ENCODE measurements around the gene TMEM178B. TPM values are rescaled to one million over a fixed set of nuclear protein-coding genes. Genes with fewer than 3 reads are reported as not detected.

Gene TMEM178B
- total and polyA plus RNA-seq, 7 donors, result 0.13 to 4.8 (median 1.6) TPM

DNA sequence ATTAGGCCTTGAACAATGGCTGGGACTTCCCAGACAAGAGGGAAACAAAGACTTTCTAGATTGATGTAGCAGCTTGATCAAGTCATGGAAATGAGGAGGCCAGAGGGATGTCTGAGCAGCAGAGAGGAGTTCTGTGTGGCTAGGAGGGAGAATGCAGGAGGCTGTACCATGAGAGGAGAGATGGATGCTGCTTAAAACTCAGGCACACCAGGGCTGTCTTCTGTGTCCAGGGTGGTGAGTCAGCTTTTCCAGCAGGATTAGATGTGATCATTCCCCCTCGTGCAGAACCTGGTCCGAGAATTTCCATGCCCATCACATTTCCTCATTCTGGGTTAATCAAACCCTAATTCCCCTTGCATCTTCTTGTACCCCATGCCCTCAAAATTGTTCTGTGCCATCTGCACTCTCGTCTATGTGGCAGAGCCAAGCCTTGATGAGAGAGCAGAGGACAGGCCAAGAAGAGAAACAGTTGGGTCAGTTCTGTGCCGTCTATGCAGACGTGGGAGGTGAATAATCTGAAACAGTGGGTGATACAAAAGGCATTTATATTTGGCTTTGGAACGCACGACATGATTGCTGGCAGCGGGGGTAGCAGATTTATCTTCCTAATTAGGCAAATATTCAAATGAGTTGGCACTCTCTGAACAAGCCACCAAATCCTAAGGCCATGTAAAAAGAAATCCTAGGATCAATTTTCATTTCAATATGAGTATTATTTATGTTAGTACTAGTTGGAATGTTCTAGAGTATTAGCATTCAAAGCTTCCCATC lies 160.7 kb downstream of the TMEM178B start:
- H3K27me3 ChIP-seq (ENCODE audit: insufficient read depth in 3 of 3, low read length in 2 of 3), result no peaks in the 10 kb centered on the region
- H3K36me3 ChIP-seq (ENCODE audit: insufficient read depth in 1 of 2, low read depth in 1 of 2), result no peaks in the 10 kb centered on the region
- TF ChIP-seq, protein P1, sequence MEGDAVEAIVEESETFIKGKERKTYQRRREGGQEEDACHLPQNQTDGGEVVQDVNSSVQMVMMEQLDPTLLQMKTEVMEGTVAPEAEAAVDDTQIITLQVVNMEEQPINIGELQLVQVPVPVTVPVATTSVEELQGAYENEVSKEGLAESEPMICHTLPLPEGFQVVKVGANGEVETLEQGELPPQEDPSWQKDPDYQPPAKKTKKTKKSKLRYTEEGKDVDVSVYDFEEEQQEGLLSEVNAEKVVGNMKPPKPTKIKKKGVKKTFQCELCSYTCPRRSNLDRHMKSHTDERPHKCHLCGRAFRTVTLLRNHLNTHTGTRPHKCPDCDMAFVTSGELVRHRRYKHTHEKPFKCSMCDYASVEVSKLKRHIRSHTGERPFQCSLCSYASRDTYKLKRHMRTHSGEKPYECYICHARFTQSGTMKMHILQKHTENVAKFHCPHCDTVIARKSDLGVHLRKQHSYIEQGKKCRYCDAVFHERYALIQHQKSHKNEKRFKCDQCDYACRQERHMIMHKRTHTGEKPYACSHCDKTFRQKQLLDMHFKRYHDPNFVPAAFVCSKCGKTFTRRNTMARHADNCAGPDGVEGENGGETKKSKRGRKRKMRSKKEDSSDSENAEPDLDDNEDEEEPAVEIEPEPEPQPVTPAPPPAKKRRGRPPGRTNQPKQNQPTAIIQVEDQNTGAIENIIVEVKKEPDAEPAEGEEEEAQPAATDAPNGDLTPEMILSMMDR (IDR thresholded peaks at IDR 0.05), result no peak
- H3K4me3 ChIP-seq, result no peak overlapping the region
- ATAC-seq (no peak), DNase-seq (no peak)
- H3K27ac ChIP-seq, result no peak overlapping the region
- no peaks in the 10 kb centered on the region for H3K9me3 ChIP-seq
- intact Hi-C loops (cut with DNase I), result no loop called here
- WGBS, 3 donors, result 72 to 77% (median 76%) methylated on average over 8 of the region's 8 CpGs
- no peaks in the 10 kb centered on the region for H3K4me1 ChIP-seq

DNA sequence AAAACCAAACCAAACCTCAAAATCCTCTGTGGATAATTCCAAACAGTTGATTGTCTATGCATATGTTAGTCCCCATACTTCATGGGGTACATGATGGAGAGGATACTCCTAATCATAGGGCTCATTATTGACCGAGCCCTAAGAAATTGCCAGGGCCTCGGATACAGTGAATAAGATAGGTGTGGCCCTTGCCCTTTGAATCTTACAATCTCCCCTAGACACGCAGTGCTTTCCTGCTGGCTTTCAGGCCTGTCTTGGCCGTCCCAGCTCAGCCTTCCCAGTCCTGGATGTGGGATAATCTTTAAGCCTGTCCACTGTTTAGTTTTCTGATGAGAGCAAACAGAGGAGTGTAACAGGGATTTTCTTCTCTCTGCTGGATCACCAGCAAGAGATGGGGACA lies 161.8 kb downstream of the TMEM178B start:
- intact Hi-C loops (cut with DNase I), result no loop called here
- Histone ChIP-seq H3K27me3 (ENCODE audit: insufficient read depth in 3 of 3, low read length in 2 of 3) (no peaks in the 10 kb centered on the region), H3K9me3 (no peaks in the 10 kb centered on the region), H3K36me3 (ENCODE audit: insufficient read depth in 1 of 2, low read depth in 1 of 2) (no peaks in the 10 kb centered on the region), H3K4me3 (no peak overlapping the region), H3K27ac (no peak overlapping the region), H3K4me1 (no peaks in the 10 kb centered on the region)
- TF ChIP-seq, protein P1 (IDR thresholded peaks at IDR 0.05), result no peak
- DNase-seq (no peak), ATAC-seq (no peak)
- WGBS, 3 donors, result 76 to 86% (median 81%) methylated on average over 4 of the region's 4 CpGs

DNA sequence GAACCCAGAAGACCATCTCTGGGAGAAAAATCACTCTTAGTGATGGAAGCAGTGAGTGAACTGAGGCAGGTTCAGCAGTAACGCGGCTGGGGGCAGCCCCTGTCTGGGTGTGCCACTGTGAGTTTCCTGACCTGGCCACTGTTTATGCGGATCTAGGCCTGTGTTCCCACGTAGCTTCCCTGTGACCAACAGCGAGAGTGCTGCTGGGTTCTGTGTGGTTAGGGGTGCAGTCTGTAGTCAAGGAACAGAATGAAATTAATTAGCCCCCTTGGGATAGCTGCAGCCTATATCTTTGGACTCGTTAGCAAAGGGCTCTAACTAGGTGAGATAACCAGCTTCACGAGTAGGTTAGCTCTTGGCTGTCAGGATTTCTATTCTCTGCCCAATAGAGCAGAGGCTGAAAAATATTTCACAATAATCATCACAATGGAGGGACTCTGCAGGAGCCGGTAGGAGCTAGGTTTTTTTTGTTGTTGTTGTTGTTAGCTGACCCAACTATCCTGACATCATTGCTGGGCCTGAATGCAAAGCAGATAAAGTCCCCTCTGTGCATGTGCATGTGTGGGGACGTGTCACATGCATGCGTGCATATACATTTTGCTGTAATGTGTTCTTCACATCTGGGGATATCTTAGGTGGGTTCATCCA lies 164.9 kb downstream of the TMEM178B start:
- no peak for ATAC-seq
- 61 to 64% (median 62%) methylated on average over 10 of the region's 10 CpGs for WGBS, 3 donors
- Histone ChIP-seq H3K4me1 (no peaks in the 10 kb centered on the region), H3K27ac (no peak overlapping the region), H3K9me3 (no peaks in the 10 kb centered on the region), H3K27me3 (ENCODE audit: insufficient read depth in 3 of 3, low read length in 2 of 3) (no peaks in the 10 kb centered on the region), H3K36me3 (ENCODE audit: insufficient read depth in 1 of 2, low read depth in 1 of 2) (no peaks in the 10 kb centered on the region), H3K4me3 (no peak overlapping the region)
- intact Hi-C loops (cut with DNase I), result no loop called here
- no peak for DNase-seq
- TF ChIP-seq, protein P1 (IDR thresholded peaks at IDR 0.05), result no peak

DNA sequence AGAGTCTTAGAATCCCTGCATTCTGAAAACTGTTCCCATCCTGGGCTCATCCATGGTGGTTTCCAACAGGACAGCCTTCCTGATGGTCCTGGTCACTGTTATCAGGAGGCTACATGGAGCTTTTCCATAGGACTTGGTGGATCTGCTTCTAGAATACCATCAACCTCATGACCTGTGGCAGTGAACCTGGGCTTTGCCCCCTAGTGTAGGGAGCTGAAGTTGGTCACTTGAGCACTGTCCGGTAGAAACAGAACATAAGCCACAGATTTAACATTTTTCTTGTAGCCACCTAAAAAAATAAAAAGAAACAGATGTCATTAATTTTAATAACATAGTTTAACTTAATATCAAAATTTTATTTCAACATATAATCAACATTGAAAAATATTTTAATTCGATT lies 165.8 kb downstream of the TMEM178B start:
- no peaks in the 10 kb centered on the region for H3K27me3 ChIP-seq (ENCODE audit: insufficient read depth in 3 of 3, low read length in 2 of 3)
- ATAC-seq (no peak), DNase-seq (no peak)
- H3K27ac ChIP-seq, result no peak overlapping the region
- no peaks in the 10 kb centered on the region for H3K9me3 ChIP-seq
- WGBS, 3 donors, result 87 to 94% (median 93%) methylated on average over 2 of the region's 2 CpGs
- TF ChIP-seq, protein P1 (IDR thresholded peaks at IDR 0.05), result no peak
- no peak overlapping the region for H3K4me3 ChIP-seq
- intact Hi-C loops (cut with DNase I), result no loop called here
- H3K36me3 ChIP-seq (ENCODE audit: insufficient read depth in 1 of 2, low read depth in 1 of 2), result no peaks in the 10 kb centered on the region
- H3K4me1 ChIP-seq, result no peaks in the 10 kb centered on the region

All from psoas muscle (tissue), 8 donors.